H1 (cell line): Measurements from ENCODE around the gene ARMC9.

Experiments used
- CTCF ChIP-seq, 3 experiments: IDR thresholded peaks; 1 replicate in 2 of 3; 2 replicates in 1 of 3; pipeline versions ENCODE4 v1.5.1 to v1.6.1; 2011; ENCODE audit warnings: low read length in 3 of 3, mild to moderate bottlenecking in 3 of 3, inconsistent platforms in 2 of 3, low read depth in 1 of 3, moderate library complexity in 1 of 3; ENCODE audit not compliant: insufficient read depth in 1 of 3; ENCODE audit errors: control extremely low read depth in 1 of 3
- SP1 ChIP-seq: IDR thresholded peaks from 2 replicates; pipeline ENCODE4 v1.6.1; 2011; ENCODE audit warnings: low read depth, low read length
- SP2 ChIP-seq: IDR thresholded peaks from 2 replicates; pipeline ENCODE4 v1.6.1; 2012; ENCODE audit warnings: mild to moderate bottlenecking, low read length, inconsistent platforms
- YY1 ChIP-seq: IDR thresholded peaks from 2 replicates; pipeline ENCODE4 v1.6.1; 2011; ENCODE audit warnings: low read depth, mild to moderate bottlenecking, low read length

- TF ChIP-seq YY1 = no peak
- no peak for TF ChIP-seq CTCF (IDR thresholded peaks at IDR 0.05; ENCODE audit: control extremely low read depth in 1 of 3, insufficient read depth in 1 of 3, low read depth in 1 of 3, low read length in 3 of 3)
- no peak for TF ChIP-seq SP2
- TF ChIP-seq SP1 = no peak
Measured at GRCh38 chr2:231422056-231422455, 223.6 kb downstream of the ARMC9 start.
